Astrocyte (in vitro differentiated cells and primary cell): ENCODE results near the gene ABCB8.

Experiments
- EZH2 ChIP-seq: IDR thresholded peaks from 2 replicates; pipeline ENCODE4 v1.6.1; 2012; ENCODE audit warnings: mild to moderate bottlenecking, low read length, inconsistent platforms; ENCODE audit not compliant: insufficient read depth
- TF ChIP-seq, protein P1 (sequence below): IDR thresholded peaks from 2 replicates; pipeline ENCODE4 v1.5.1; 2011; ENCODE audit warnings: low read depth, mild to moderate bottlenecking, inconsistent platforms, low read length, moderate library complexity; ENCODE audit not compliant: insufficient read depth

DNA sequence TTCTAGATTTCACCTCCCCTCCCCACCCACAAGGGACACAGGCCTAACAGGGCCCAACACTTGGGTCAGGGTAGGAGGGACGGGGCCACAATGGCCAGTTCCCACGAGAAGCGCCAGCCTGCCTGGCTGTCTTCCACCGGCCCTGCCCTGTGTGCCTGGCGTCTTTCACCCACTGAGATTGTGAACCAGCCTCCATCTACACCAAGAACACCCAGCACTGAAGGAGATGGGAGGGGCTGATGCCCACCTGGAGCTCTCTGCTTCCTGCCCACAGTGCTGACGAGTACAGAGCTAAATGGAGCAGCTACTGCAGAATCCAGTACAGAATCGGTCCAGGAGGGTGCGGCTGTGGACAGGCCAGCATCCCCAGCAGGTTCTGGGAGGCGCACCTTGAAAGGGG is 17.7 kb downstream of the ABCB8 start:
- TF ChIP-seq, protein P1, sequence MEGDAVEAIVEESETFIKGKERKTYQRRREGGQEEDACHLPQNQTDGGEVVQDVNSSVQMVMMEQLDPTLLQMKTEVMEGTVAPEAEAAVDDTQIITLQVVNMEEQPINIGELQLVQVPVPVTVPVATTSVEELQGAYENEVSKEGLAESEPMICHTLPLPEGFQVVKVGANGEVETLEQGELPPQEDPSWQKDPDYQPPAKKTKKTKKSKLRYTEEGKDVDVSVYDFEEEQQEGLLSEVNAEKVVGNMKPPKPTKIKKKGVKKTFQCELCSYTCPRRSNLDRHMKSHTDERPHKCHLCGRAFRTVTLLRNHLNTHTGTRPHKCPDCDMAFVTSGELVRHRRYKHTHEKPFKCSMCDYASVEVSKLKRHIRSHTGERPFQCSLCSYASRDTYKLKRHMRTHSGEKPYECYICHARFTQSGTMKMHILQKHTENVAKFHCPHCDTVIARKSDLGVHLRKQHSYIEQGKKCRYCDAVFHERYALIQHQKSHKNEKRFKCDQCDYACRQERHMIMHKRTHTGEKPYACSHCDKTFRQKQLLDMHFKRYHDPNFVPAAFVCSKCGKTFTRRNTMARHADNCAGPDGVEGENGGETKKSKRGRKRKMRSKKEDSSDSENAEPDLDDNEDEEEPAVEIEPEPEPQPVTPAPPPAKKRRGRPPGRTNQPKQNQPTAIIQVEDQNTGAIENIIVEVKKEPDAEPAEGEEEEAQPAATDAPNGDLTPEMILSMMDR, result no peak
- no peak for TF ChIP-seq EZH2
